Stimulated activated CD4-positive, alpha-beta T cell treated with anti-CD3 and anti-CD28 coated beads, TNF-alpha, amount 100 ng/mL, for 48 hours (primary cell): Measurements from ENCODE around the gene ESRRB.

Experiments used
- DNase-seq, 3 donors: peaks; one replicate each; pipeline ENCODE4 v3.0.0-alpha.2; 2020; ENCODE audit warnings: low read depth in 3 of 3

The ESRRB gene

GRCh38 chr14:76407449-76408150 is 31.7 kb downstream of the ESRRB start:
- DNase-seq: no peak

- DNase-seq: no peak
These were observed 32.9 kb downstream of the ESRRB start for GRCh38 chr14:76408877-76409276.

GRCh38 chr14:76412501-76412900 is 36.6 kb downstream of the ESRRB start:
- no peak for DNase-seq

DNA sequence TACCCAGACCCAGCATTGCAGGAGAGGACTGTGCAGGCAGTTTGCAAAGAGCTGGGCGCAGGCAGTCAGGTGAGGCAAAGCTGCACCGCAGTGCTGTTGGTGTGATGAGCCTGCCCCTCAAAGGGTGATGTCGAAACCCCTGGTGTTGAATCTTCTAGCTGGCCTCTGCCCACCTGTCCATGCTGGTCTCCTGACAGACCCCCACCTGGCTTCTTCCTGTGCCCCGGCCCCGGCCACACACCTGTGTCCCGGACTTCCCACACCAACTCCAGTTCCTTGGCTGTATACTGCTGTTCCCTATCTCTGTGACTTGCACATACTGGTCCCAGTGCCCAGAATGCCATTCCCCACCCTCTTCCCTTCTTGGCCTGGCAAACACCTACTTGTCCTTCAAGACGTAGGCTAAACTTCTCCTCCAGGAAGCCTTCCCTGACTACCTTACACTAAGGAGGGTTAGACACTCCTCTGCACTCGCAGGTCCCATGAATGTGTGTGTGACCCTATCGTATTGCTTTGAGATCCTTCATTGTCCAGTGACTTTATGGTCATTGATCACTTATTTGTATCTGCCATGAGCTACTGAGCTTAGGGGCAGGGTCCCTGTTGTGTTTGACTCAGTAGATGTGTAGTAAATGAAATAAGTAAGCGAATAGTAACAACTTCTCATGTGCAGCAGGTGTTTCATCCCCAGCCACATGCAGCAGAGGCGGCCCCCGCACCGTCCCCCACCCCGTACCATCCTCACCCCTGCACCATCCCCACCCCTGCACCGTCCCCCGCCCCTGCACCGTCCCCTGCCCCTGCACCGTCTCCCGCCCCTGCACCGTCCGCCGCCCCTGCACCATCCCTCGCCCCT is 37.4 kb downstream of the ESRRB start:
- DNase-seq: no peak

DNA sequence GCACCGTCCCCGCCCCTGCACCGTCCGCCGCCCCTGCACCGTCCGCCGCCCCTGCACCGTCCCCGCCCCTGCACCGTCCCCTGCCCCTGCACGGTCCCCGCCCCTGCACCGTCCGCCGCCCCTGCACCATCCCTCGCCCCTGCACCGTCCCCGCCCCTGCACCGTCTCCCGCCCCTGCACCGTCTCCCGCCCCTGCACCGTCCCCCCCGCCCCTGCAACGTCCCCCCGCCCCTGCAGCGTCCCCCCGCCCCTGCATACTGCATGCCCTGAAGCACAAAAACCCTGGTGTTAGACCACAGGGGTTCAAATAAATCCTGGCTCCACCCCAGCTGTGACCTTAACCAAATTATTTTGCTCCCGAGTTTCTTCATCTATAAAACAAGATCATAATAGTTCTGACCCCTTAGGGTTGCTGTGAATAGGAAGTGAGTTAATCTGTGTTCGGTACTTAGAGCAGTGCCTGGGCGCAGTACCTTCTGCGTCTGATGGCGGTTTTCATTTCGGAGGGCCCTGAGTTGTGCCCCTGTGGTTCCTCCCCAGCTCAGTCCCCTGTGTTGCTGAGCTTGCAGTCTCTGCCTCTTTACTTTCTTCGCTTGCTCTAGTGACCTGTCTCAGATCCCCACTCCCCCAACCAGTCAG is 38.1 kb downstream of the ESRRB start:
- no peak for DNase-seq

DNA sequence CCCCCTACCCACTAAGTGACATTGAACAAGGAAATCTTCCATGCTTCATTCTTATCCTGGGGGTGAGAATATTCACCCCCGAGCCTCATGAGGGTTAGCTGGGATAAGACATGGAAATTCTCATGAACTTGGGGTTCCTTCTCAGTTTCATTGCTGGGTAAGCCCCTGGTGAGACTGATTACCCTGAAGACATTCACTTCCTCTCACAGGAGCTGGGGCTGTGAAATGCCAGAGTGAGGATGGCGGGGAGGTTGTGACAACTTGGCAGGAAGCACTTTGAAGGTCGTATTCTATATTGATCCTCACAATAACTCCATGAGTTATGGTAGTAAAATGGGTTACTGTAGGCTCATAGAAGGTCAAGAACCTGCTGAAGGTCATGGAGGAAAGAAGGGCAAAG is 43.5 kb downstream of the ESRRB start:
- DNase-seq: no peak

DNA sequence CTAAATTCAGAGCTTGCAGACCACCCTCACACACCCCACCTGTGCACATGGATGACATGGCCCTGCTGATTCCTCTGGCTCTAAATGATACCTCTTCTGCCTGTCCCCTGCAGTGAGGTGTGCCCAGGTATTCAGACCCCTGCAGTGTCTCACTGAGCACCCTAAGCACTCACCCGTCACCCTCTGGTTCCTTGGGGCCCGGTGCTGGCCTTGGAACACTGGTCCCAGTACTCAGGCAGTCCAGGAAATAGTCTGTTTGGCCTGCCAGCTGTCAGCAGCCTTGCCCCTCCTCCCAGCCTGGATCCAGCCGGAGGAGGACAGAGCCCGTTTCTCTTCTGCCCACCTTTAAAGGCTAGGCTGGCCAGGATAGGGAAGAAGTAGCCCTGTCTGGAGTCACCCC is 44.9 kb downstream of the ESRRB start:
- DNase-seq: no peak

- DNase-seq: no peak
These were observed 45.7 kb downstream of the ESRRB start for GRCh38 chr14:76421662-76422061.

- DNase-seq: no peak
These were observed 46.7 kb downstream of the ESRRB start for GRCh38 chr14:76422662-76423061.

DNA sequence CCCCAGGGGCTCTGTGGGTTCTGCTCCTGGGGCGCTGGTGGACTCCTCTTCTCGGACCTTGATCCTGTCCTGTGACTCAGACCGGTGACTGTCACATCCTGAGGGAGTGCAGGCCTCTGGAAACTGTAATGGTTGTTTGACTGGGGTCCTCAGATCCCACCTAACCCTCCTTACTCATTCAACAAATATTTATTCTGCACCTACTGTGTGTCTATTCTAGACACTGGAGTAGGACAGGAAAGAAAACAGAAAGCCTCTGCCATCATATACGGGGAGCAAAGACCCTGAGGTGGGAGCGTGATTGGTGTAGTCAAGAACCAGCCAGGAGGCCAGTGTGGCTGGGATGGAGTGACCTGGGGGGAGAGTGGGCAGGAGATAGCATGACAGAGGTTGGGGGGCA is 47.6 kb downstream of the ESRRB start:
- DNase-seq: no peak

DNA sequence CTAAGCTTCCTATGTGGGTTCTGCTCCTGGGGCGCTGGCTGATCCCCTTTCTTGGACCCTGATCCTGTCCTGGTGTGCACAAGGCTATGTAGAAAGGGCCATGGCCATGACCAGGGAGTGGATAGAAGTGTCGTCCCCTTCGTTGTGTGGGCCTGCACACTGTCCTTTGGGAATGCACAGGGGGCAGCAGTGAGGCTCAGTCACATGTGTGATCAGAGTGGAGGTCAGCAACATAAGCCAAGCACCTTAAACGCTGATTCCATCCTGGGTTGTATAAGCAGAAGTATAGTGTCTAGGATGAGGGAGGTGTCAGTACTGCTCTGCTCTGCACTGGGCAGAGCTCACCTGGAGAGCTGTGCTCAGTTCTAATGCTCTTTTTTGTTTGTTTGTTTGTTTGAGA is 48.4 kb downstream of the ESRRB start:
- no peak for DNase-seq

GRCh38 chr14:76426161-76426696 is 50.3 kb downstream of the ESRRB start:
- DNase-seq: no peak

- no peak for DNase-seq
These were observed 52.7 kb downstream of the ESRRB start for GRCh38 chr14:76428611-76429010.

DNA sequence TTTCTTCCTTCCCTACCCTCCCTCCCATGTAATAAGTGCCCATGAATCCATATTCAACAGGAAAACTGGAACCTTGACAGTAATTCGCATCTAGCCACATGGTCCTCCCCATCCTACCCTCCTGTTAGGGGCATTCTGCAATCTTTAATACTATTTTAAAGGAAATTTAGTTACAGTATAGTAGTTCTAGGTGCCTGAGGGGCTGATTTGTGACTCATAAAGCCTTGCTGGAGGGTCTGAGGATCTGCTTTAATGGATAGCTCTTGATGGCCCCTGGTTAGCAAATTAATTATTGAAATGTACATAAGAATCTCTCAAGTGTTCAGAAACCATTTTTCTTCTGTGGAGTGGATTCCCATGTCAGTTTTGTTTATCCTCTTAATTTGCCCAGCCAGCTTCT is 54.1 kb downstream of the ESRRB start:
- DNase-seq: no peak

DNA sequence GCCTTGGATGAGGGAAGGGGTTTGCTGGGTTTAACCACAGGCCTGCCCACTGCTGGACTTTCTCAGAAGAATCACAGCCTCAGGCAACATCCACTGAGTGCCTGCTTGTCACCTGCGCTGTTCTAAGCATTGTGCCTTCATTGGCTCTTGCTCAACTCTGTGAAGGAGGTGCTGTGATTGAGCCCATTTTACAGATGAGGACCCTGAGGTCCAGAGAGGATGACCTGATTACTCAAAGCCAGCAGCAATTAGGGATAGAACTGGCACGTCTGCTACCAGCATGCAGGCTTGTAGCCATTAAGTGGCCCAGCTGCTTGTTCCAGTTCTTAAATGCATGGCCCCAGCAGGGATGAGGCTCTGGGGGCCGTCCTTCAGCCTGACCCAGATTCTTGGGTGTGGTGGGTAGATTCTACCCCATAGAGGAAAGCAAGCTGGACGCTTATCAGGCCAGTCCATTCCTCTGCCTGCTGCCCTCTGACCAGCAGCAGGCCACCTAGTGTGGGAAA is 54.6 kb downstream of the ESRRB start:
- no peak for DNase-seq

DNA sequence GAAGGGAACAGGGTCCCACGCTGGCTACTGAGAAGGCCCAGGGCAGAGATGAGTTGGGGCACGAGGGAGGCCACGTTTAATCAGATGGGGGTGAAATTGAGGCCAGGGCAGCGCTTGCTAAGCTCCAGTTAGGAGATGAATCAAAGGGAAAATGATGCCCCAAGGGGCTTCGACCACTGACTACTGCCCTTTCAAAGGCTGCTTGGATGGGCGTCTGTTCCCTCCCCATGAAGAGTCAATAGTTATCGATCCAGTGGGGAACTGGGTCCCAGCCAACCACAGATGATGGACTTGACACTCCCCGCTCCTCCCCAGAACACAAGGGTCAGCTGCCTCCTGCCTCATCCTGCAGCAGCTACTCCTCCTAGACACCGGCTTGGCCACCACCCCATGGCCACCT is 55.6 kb downstream of the ESRRB start:
- no peak for DNase-seq

GRCh38 chr14:76432827-76433752 is 57.2 kb downstream of the ESRRB start:
- DNase-seq: no peak

GRCh38 chr14:76434220-76434619 is 58.3 kb downstream of the ESRRB start:
- DNase-seq: no peak

GRCh38 chr14:76439237-76439775 is 63.4 kb downstream of the ESRRB start:
- no peak for DNase-seq

DNA sequence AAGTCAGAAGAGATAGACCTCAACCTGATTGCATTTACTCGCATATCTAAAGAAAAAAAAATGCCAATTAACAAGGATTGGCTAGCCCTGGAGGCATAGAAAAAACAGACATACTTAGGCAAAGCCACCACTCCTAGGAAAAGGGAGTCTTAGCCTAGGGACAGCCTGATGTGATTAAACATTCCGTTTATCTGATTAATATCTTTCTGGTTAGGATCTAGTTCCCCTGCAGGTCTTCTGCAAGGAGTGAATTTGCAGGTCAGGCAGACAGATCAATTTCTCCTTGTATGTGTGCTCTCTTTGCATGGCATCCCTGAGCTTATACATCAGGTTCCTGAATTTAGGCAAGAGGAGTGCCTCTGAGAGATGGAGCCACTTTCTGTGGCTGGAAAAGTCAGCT is 70.5 kb downstream of the ESRRB start:
- no peak for DNase-seq

DNA sequence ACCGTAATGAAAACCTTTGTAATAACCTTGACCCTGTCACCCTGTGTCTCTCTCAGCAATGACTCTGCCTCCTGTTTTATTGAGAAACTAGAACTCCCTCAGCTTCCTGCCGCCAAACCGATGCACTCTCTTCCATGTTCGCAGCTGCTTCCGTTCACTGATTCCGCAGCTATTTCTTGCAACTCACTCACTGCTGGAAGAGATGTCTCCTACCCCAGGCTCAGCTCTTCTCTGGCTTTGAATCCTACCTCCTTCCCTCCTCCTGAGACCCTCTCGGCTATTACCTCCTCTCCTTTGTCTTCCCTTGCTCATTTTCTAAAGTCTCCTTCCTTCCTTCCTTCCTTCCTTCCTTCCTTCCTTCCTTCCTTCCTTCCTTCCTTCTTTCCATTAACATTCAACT is 71.0 kb downstream of the ESRRB start:
- DNase-seq: no peak
